ENCODE measurements around the gene SEC14L5. TPM values are rescaled to one million over a fixed set of nuclear protein-coding genes. Genes with fewer than 3 reads are reported as not detected.

SEC14L5 gene
- total and polyA plus RNA-seq, 2 of the 4 experiments (the other 2 are of a cell fraction): 0.07 TPM; not detected in 1

GRCh38 chr16:5017678-5017969, 59.5 kb downstream of the SEC14L5 start:
- no peaks in the 10 kb centered on the region for H3K9me1 ChIP-seq (ENCODE audit: insufficient read depth, low read length)
- H2AK9ac ChIP-seq (replicated peaks; ENCODE audit: low read depth, low read length, poor library complexity): no peak overlapping the region
- no peak overlapping the region for H3K18ac ChIP-seq (ENCODE audit: low read depth, low read length)
- H3K4ac ChIP-seq (ENCODE audit: low read depth, low read length): no peak overlapping the region
- no peak overlapping the region for H2AFZ ChIP-seq (replicated peaks; ENCODE audit: low read length, poor library complexity)
- H3K27me3 ChIP-seq (ENCODE audit: control insufficient read depth, insufficient read depth, low read length): peaks cover 15% of the 10 kb centered on the region; the same call in 1 of the 2 replicates
- H2BK15ac ChIP-seq (ENCODE audit: low read depth, low read length): no peak overlapping the region
- CTCF ChIA-PET: no interaction called here
- no peak overlapping the region for H3K27ac ChIP-seq (ENCODE audit: insufficient read depth, low read length)
- in situ Hi-C loops (cut with MboI; ENCODE audit: low sequenced_read_pairs): no loop called here
- no peak overlapping the region for H3K14ac ChIP-seq (replicated peaks; ENCODE audit: low read depth, low read length)
- ATAC-seq (ENCODE audit: low read depth) (no peak), DNase-seq (no peak)
- TF ChIP-seq RAD21 (IDR thresholded peaks at IDR 0.05; ENCODE audit: low read length) (no peak), RCOR1 (IDR thresholded peaks at IDR 0.05; ENCODE audit: insufficient replicate concordance, low read length) (no peak), CTCF (conservative IDR thresholded peaks at IDR 0.05; ENCODE audit: low read depth, low read length) (no peak), MAFK (IDR thresholded peaks at IDR 0.05; ENCODE audit: low read depth, low read length) (no peak), SMC3 (IDR thresholded peaks at IDR 0.05; ENCODE audit: low read depth, low read length) (no peak), ELK1 (IDR thresholded peaks at IDR 0.05; ENCODE audit: borderline replicate concordance, low read depth, low read length) (no peak), FOS (IDR thresholded peaks at IDR 0.05; ENCODE audit: low read depth, low read length) (no peak), RFX5 (IDR thresholded peaks at IDR 0.05; ENCODE audit: low read depth, low read length) (no peak), BHLHE40 (IDR thresholded peaks at IDR 0.05; ENCODE audit: low read depth, low read length) (no peak), CEBPB (IDR thresholded peaks at IDR 0.05; ENCODE audit: low read depth, low read length) (no peak)
- POLR2A ChIA-PET (ENCODE audit: unreplicated experiment): no interaction called here
- H2BK5ac ChIP-seq (ENCODE audit: low read depth, low read length, poor library complexity, severe bottlenecking): no peak overlapping the region
- no peak overlapping the region for H4K91ac ChIP-seq (ENCODE audit: insufficient read depth, low read depth, low read length)
- no peak overlapping the region for H3K23ac ChIP-seq (ENCODE audit: low read depth, low read length)
- no peaks in the 10 kb centered on the region for H4K20me1 ChIP-seq (ENCODE audit: insufficient read depth, low read length)
- no peak overlapping the region for H3K9ac ChIP-seq (ENCODE audit: low read depth, low read length)
- BruUV-seq (replicated peaks): no TSS peak
- 80% methylated on average over 1 of the region's 5 CpGs; no CpG with 5 or more reads in 1 of the 2 experiments for WGBS, 2 experiments (ENCODE audit: extremely low coverage in 2 of 2, insufficient read length in 1 of 2)
- dilution Hi-C loops (cut with HindIII; ENCODE audit: low sequenced_read_pairs, unreplicated experiment): no loop called here
- no peak overlapping the region for H4K5ac ChIP-seq (ENCODE audit: low read depth, low read length)
- no peaks in the 10 kb centered on the region for H3K79me1 ChIP-seq (ENCODE audit: low read depth in 1 of 2, low read length in 2 of 2)
- H3K9me3 ChIP-seq (ENCODE audit: control insufficient read depth, insufficient read depth, low read length): no peaks in the 10 kb centered on the region
- H2AK5ac ChIP-seq (ENCODE audit: low read depth, low read length): no peak overlapping the region
- no peak overlapping the region for H3K4me2 ChIP-seq (ENCODE audit: low read depth, low read length)
- intact Hi-C loops (cut with micrococcal nuclease): no loop called here
- H4K8ac ChIP-seq (ENCODE audit: low read depth in 2 of 2, low read length in 2 of 2): no peak overlapping the region
- H2BK120ac ChIP-seq (ENCODE audit: low read depth, low read length): no peak overlapping the region
- no peaks in the 10 kb centered on the region for H3K4me1 ChIP-seq (ENCODE audit: control insufficient read depth, insufficient read depth, low read length)
- no peak overlapping the region for H2BK20ac ChIP-seq (ENCODE audit: low read depth, low read length)
- H3K36me3 ChIP-seq (ENCODE audit: control insufficient read depth, insufficient read depth, low read length): no peaks in the 10 kb centered on the region
- no peak overlapping the region for H3K56ac ChIP-seq (ENCODE audit: extremely low read depth, insufficient read depth, low read length)
- H3K4me3 ChIP-seq (ENCODE audit: insufficient read depth, low read depth, low read length): no peak overlapping the region
